ENCODE data around the gene AQP1. TPM values are rescaled to one million over a fixed set of nuclear protein-coding genes. Genes with fewer than 3 reads are reported as not detected.

Gene AQP1
- total and polyA plus RNA-seq, 4 donors: 8.9 to 76.3 (median 23.5) TPM

DNA sequence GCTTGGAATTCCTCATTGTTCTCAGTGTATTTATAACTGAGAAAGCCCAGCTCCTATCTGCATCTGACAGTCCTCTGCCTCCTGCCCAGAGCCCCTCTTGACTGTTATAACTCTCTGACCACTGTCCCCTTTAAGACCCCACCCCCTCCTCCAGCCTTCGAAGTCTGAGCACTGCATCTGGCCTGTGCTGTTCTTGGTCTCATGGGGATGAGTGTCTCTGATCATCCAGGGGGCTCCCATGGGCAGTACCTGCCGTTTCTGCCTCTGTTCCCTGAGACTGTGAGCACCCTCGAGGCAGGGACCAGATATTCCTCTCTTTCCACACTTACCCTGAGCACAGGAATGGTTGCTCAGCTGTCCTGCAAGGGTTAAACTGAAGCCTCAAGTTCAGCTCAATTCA, 59.8 kb downstream of the AQP1 start:
- DNase-seq (ENCODE audit: low spot score): no peak
- Histone ChIP-seq H3K4me3 (ENCODE audit: low read depth in 1 of 3, low read length in 3 of 3) (no peak overlapping the region), H3K27ac (ENCODE audit: low read depth in 1 of 2, low read length in 2 of 2) (no peak overlapping the region), H3K9ac (ENCODE audit: low read depth in 1 of 2, low read length in 2 of 2) (no peak overlapping the region), H3K9me3 (ENCODE audit: control insufficient read depth in 4 of 4, low read length in 3 of 4) (no peaks in the 10 kb centered on the region), H3K4me1 (ENCODE audit: control insufficient read depth in 4 of 4, insufficient read depth in 4 of 4, low read length in 3 of 4) (peaks cover 0 to 7% (median 1%) of the 10 kb centered on the region in 4 donors), H3K36me3 (ENCODE audit: control insufficient read depth in 4 of 4, insufficient read depth in 3 of 4, low read depth in 1 of 4, low read length in 3 of 4) (no peaks in the 10 kb centered on the region), H3K27me3 (ENCODE audit: control insufficient read depth in 4 of 4, insufficient read depth in 4 of 4, low read length in 3 of 4) (no peaks in the 10 kb centered on the region)
- TF ChIP-seq GABPA (IDR thresholded peaks at IDR 0.05 in 1 of 2, conservative IDR thresholded peaks at IDR 0.05 in 1 of 2) (no peak), TAF1 (conservative IDR thresholded peaks at IDR 0.05) (no peak), JUND (IDR thresholded peaks at IDR 0.05) (no peak), FOXA1 (IDR thresholded peaks at IDR 0.05) (no peak), HNF4A (conservative IDR thresholded peaks at IDR 0.05) (no peak)
- TF ChIP-seq, protein P1, sequence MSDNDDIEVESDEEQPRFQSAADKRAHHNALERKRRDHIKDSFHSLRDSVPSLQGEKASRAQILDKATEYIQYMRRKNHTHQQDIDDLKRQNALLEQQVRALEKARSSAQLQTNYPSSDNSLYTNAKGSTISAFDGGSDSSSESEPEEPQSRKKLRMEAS (IDR thresholded peaks at IDR 0.05): no peak
- TF ChIP-seq, protein P2, sequence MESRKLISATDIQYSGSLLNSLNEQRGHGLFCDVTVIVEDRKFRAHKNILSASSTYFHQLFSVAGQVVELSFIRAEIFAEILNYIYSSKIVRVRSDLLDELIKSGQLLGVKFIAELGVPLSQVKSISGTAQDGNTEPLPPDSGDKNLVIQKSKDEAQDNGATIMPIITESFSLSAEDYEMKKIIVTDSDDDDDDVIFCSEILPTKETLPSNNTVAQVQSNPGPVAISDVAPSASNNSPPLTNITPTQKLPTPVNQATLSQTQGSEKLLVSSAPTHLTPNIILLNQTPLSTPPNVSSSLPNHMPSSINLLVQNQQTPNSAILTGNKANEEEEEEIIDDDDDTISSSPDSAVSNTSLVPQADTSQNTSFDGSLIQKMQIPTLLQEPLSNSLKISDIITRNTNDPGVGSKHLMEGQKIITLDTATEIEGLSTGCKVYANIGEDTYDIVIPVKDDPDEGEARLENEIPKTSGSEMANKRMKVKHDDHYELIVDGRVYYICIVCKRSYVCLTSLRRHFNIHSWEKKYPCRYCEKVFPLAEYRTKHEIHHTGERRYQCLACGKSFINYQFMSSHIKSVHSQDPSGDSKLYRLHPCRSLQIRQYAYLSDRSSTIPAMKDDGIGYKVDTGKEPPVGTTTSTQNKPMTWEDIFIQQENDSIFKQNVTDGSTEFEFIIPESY (IDR thresholded peaks at IDR 0.05): no peak
- WGBS: 57% methylated on average over 3 of the region's 3 CpGs

DNA sequence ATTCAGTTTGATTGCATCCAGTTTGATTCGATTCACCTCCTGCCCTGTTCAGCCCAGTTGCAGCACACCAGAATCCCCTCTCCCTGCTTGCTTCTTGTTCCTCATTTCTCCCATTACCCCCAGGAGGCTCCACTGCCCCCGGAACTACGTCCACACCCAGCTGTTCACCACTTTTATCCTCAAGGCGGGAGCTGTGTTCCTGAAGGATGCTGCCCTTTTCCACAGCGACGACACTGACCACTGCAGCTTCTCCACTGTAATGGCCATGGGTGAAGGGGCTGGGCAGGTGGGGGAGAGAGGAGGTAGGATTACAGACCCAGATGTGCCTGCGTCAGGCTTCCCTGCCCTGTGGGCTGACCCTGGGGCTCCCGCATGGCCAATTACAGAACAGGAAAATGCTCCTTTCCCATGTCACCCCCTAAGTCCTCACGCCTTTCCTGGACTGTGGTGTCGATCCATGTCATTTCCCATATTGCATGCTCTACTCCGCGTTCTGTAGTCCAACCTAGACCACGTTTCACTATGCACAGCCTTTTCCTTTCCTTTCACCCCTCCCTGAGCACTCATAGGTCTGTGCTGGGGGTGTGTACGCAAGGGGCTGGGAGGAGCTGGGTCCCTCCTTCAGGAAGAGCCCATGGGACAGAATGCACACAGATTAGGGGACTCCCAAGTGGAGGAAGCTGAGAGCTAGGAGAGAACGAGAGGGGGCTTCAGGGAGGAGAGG, 60.3 kb downstream of the AQP1 start:
- Histone ChIP-seq H3K9ac (ENCODE audit: low read depth in 1 of 2, low read length in 2 of 2) (no peak overlapping the region), H3K36me3 (ENCODE audit: control insufficient read depth in 4 of 4, insufficient read depth in 3 of 4, low read depth in 1 of 4, low read length in 3 of 4) (no peaks in the 10 kb centered on the region), H3K27me3 (ENCODE audit: control insufficient read depth in 4 of 4, insufficient read depth in 4 of 4, low read length in 3 of 4) (no peaks in the 10 kb centered on the region), H3K27ac (ENCODE audit: low read depth in 1 of 2, low read length in 2 of 2) (no peak overlapping the region), H3K4me3 (ENCODE audit: low read depth in 1 of 3, low read length in 3 of 3) (no peak overlapping the region), H3K9me3 (ENCODE audit: control insufficient read depth in 4 of 4, low read length in 3 of 4) (no peaks in the 10 kb centered on the region), H3K4me1 (ENCODE audit: control insufficient read depth in 4 of 4, insufficient read depth in 4 of 4, low read length in 3 of 4) (peaks cover 0 to 7% (median 1%) of the 10 kb centered on the region in 4 donors)
- no peak for TF ChIP-seq RAD21 (IDR thresholded peaks at IDR 0.05)
- TF ChIP-seq NR2F2 (IDR thresholded peaks at IDR 0.05): no peak
- WGBS: 59% methylated on average over 15 of the region's 15 CpGs
- peak; percentile 24 for DNase-seq (ENCODE audit: low spot score)

- no peak overlapping the region for H3K4me3 ChIP-seq (ENCODE audit: low read depth in 1 of 3, low read length in 3 of 3)
- peaks cover 0 to 7% (median 1%) of the 10 kb centered on the region in 4 donors for H3K4me1 ChIP-seq (ENCODE audit: control insufficient read depth in 4 of 4, insufficient read depth in 4 of 4, low read length in 3 of 4)
- DNase-seq (ENCODE audit: low spot score): no peak
- no peaks in the 10 kb centered on the region for H3K9me3 ChIP-seq (ENCODE audit: control insufficient read depth in 4 of 4, low read length in 3 of 4)
- WGBS: 69% methylated on average over 3 of the region's 3 CpGs
- no peaks in the 10 kb centered on the region for H3K36me3 ChIP-seq (ENCODE audit: control insufficient read depth in 4 of 4, insufficient read depth in 3 of 4, low read depth in 1 of 4, low read length in 3 of 4)
- H3K9ac ChIP-seq (ENCODE audit: low read depth in 1 of 2, low read length in 2 of 2): no peak overlapping the region
- H3K27ac ChIP-seq (ENCODE audit: low read depth in 1 of 2, low read length in 2 of 2): no peak overlapping the region
- TF ChIP-seq, protein P3, sequence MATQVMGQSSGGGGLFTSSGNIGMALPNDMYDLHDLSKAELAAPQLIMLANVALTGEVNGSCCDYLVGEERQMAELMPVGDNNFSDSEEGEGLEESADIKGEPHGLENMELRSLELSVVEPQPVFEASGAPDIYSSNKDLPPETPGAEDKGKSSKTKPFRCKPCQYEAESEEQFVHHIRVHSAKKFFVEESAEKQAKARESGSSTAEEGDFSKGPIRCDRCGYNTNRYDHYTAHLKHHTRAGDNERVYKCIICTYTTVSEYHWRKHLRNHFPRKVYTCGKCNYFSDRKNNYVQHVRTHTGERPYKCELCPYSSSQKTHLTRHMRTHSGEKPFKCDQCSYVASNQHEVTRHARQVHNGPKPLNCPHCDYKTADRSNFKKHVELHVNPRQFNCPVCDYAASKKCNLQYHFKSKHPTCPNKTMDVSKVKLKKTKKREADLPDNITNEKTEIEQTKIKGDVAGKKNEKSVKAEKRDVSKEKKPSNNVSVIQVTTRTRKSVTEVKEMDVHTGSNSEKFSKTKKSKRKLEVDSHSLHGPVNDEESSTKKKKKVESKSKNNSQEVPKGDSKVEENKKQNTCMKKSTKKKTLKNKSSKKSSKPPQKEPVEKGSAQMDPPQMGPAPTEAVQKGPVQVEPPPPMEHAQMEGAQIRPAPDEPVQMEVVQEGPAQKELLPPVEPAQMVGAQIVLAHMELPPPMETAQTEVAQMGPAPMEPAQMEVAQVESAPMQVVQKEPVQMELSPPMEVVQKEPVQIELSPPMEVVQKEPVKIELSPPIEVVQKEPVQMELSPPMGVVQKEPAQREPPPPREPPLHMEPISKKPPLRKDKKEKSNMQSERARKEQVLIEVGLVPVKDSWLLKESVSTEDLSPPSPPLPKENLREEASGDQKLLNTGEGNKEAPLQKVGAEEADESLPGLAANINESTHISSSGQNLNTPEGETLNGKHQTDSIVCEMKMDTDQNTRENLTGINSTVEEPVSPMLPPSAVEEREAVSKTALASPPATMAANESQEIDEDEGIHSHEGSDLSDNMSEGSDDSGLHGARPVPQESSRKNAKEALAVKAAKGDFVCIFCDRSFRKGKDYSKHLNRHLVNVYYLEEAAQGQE (IDR thresholded peaks at IDR 0.05): no peak
- TF ChIP-seq TAF1 (conservative IDR thresholded peaks at IDR 0.05): no peak
- TF ChIP-seq RAD21 (IDR thresholded peaks at IDR 0.05): no peak
- no peak for TF ChIP-seq EGR1 (IDR thresholded peaks at IDR 0.05; ENCODE audit: low read depth in 2 of 2)
- no peak for TF ChIP-seq FOXA1 (IDR thresholded peaks at IDR 0.05)
- TF ChIP-seq HNF4G (IDR thresholded peaks at IDR 0.05): no peak
- TF ChIP-seq, protein P4, sequence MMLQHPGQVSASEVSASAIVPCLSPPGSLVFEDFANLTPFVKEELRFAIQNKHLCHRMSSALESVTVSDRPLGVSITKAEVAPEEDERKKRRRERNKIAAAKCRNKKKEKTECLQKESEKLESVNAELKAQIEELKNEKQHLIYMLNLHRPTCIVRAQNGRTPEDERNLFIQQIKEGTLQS (IDR thresholded peaks at IDR 0.05): no peak
- TF ChIP-seq JUND (IDR thresholded peaks at IDR 0.05): no peak
- TF ChIP-seq HNF4A (conservative IDR thresholded peaks at IDR 0.05): no peak
- TF ChIP-seq FOXA2 (IDR thresholded peaks at IDR 0.05): no peak
- TF ChIP-seq, protein P1 (IDR thresholded peaks at IDR 0.05): no peak
- no peak for TF ChIP-seq YY1 (IDR thresholded peaks at IDR 0.05)
- no peak for TF ChIP-seq NR2F2 (IDR thresholded peaks at IDR 0.05)
- no peaks in the 10 kb centered on the region for H3K27me3 ChIP-seq (ENCODE audit: control insufficient read depth in 4 of 4, insufficient read depth in 4 of 4, low read length in 3 of 4)
These were observed 61.6 kb downstream of the AQP1 start for GRCh38 chr7:30973292-30973691.
